CD4-positive, alpha-beta T cell treated with Interleukin-6 for 4 hours (primary cell): ENCODE results near the gene AP3B1.

Experiments used
- DNase-seq: peaks from one replicate; pipeline ENCODE4 v3.0.0-alpha.2; 2020; ENCODE audit warnings: mixed read lengths

AP3B1 gene

GRCh38 chr5:78287833-78288232, 6.7 kb downstream of the AP3B1 start:
- DNase-seq: no peak

GRCh38 chr5:78287169-78287568, 7.3 kb downstream of the AP3B1 start:
- no peak for DNase-seq

DNA sequence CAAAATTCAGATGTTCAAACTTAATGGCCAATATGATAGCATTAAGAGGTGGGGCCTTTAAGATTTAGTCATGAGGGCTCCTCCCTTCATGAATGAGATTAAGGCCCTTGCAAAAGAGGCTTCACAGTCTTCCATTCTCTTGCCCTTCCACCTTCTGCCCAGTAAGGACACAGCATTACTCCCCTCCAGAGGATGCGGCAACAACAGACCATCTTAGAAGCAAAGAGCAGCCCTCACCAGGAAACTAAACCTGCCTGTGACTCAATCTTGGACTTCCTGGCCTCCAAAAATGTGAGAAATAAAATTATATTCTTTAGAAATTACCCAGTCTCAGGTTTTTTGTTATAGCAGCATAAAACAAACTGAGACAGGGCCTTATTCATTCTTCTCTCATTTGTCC, 8.2 kb downstream of the AP3B1 start:
- no peak for DNase-seq

GRCh38 chr5:78283802-78284201, 10.7 kb downstream of the AP3B1 start:
- DNase-seq: no peak

GRCh38 chr5:78283105-78283504, 11.4 kb downstream of the AP3B1 start:
- DNase-seq: no peak

GRCh38 chr5:78280261-78280660, 14.2 kb downstream of the AP3B1 start:
- no peak for DNase-seq

DNA sequence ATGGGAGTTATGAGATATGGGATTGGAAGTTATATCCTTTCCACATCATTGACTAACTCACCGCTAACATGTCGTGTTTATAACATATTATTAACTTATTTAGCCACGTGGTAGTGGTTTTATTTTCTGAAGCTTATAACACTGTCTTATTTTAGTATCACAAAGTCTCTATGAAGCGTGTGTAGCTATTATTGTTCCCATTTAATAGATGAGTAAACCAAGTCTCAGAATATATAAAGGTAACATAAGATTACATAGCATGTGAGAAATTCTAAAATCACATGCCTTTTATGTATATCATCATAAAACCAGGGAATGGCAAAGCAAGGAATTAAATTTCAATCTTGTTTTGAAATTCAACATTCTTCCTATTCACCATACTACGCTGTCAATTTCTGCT, 15.3 kb downstream of the AP3B1 start:
- no peak for DNase-seq

- DNase-seq: no peak
These were observed 16.8 kb downstream of the AP3B1 start for GRCh38 chr5:78277715-78278114.

GRCh38 chr5:78275998-78276543, 18.4 kb downstream of the AP3B1 start:
- no peak for DNase-seq

- DNase-seq: no peak
These were observed 19.8 kb downstream of the AP3B1 start for GRCh38 chr5:78274540-78275197.

DNA sequence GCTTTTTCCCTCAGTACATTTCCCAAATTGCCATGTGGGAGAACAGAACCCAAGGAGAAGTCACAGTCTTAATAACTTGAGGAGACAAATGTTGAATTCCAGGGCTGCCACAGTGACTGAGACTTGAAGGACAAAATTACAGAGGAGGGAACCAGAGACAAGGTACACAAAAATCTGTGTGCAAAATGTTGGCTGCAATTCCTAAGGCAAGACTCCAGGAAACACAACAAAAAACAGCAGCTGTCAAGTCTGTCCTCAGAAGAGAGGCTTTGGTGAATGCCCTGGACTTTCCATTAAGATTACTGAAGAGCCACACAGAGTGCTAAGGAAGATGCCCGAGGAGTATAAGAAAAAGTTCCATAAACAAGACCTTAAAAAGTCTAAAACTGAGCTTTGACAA, 21.1 kb downstream of the AP3B1 start:
- DNase-seq: no peak

- DNase-seq: no peak
These were observed 22.7 kb downstream of the AP3B1 start for GRCh38 chr5:78271766-78272165.

GRCh38 chr5:78269088-78269703, 25.3 kb downstream of the AP3B1 start:
- DNase-seq: no peak

- no peak for DNase-seq
These were observed 26.1 kb downstream of the AP3B1 start for GRCh38 chr5:78268356-78268755.

DNA sequence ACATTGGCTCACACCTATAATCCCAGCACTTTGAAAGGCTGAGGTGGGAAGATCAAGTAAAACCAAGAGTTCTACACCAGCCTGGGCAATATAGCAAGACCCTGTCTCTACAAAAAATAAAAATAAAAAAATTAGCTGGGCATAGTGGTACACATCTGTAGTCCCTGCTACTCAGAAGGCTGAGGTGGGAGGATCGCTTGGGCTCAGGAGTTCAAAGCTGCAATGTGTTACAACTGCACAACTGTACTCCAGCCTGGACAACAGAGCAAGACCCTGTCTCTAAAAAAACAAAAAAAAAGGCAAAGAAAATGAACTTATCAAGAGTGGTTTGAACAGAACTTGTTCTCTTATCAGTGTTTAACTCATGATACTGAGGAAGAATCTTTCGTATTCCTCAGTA, 29.3 kb downstream of the AP3B1 start:
- no peak for DNase-seq

- no peak for DNase-seq
These were observed 29.9 kb downstream of the AP3B1 start for GRCh38 chr5:78264600-78264999.

GRCh38 chr5:78260771-78261170, 33.7 kb downstream of the AP3B1 start:
- no peak for DNase-seq

- no peak for DNase-seq
These were observed 41.3 kb downstream of the AP3B1 start for GRCh38 chr5:78253201-78253600.

DNA sequence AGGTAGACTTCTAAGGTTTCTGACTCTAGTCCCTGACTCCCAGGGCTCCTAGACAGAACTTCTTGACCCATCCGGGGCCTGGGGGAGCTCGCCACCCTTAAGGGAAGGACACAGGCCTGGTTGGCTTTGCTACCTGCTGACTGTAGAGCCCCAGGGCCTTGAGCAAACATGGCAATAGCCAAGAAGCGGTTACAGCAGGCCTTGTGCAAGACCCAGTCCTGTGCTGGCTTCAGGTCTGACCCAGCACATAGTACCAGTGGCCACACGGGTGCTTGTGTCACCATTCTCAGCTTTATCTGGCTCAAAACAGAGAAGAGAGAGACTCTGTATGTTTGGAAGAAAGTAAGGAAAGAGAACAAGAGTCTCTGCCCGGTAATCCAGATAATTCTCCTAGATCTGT, 41.8 kb downstream of the AP3B1 start:
- no peak for DNase-seq

- no peak for DNase-seq
These were observed 42.7 kb downstream of the AP3B1 start for GRCh38 chr5:78251663-78252284.

- no peak for DNase-seq
These were observed 49.4 kb downstream of the AP3B1 start for GRCh38 chr5:78245136-78245535.

DNA sequence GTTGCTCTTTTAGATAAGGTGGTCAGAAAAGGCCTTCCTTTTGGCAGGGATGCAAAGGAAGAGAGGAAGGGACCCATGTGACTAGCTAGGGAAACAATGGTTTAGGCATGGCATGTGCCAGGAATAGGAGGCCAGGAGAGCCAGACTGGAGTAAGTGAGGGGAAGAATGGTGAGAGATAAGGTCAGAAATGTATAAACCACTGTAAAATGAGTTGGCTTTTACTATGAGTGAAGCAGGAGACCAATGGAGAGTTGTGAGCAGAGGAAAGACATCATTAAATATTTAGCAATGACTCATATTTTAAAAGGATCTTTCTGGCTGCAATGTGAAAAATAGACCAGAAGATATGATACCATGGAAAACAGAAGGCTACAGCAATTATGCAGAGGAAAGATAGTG, 50.9 kb downstream of the AP3B1 start:
- DNase-seq: no peak

- no peak for DNase-seq
These were observed 51.4 kb downstream of the AP3B1 start for GRCh38 chr5:78243091-78243490.

GRCh38 chr5:78242001-78242400, 52.5 kb downstream of the AP3B1 start:
- no peak for DNase-seq
